ENCODE measurements around the gene RAB40C. TPM values are rescaled to one million over a fixed set of nuclear protein-coding genes. Genes with fewer than 3 reads are reported as not detected.

RAB40C gene
- total RNA-seq, 1 donor from 2014 or later, result 33.1 TPM

DNA sequence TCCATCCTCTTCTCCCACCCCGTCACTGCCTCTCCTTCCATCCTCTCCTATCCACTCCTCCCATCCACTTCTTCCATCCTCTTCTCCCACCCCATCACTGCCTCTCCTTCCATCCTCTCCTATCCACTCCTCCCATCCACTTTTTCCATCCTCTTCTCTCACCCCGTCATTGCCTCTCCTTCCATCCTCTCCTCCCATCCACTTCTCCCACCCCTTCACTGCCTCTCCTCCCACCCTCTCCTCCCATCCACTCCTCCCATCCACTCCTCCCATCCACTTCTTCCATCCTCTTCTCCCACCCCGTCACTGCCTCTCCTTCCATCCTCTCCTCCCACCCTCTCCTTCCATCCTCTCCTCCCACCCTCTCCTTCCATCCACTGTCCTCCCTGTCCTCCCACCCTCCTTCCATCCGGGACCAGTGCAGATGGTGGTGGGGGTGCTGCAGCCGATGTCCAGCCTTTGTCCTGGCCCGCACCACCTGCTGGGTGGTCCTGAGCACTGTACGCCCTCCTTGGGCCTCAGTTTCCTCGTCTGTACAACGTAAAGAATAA lies 42.0 kb downstream of the RAB40C start:
- DNase-seq (ENCODE audit: low spot score), result no peak

DNA sequence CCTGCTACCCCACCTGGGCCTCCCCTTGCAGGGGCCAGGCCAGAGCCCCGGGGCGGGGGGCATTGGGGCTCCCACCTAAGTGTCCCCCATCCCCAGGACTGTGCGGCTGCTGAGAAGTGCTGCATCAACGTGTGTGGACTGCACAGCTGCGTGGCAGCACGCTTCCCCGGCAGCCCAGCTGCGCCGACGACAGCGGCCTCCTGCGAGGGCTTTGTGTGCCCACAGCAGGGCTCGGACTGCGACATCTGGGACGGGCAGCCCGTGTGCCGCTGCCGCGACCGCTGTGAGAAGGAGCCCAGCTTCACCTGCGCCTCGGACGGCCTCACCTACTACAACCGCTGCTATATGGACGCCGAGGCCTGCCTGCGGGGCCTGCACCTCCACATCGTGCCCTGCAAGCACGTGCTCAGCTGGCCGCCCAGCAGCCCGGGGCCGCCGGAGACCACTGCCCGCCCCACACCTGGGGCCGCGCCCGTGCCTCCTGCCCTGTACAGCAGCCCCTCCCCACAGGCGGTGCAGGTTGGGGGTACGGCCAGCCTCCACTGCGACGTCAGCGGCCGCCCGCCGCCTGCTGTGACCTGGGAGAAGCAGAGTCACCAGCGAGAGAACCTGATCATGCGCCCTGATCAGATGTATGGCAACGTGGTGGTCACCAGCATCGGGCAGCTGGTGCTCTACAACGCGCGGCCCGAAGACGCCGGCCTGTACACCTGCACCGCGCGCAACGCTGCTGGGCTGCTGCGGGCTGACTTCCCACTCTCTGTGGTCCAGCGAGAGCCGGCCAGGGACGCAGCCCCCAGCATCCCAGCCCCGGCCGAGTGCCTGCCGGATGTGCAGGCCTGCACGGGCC lies 42.8 kb downstream of the RAB40C start:
- DNase-seq (ENCODE audit: low spot score), result no peak

DNA sequence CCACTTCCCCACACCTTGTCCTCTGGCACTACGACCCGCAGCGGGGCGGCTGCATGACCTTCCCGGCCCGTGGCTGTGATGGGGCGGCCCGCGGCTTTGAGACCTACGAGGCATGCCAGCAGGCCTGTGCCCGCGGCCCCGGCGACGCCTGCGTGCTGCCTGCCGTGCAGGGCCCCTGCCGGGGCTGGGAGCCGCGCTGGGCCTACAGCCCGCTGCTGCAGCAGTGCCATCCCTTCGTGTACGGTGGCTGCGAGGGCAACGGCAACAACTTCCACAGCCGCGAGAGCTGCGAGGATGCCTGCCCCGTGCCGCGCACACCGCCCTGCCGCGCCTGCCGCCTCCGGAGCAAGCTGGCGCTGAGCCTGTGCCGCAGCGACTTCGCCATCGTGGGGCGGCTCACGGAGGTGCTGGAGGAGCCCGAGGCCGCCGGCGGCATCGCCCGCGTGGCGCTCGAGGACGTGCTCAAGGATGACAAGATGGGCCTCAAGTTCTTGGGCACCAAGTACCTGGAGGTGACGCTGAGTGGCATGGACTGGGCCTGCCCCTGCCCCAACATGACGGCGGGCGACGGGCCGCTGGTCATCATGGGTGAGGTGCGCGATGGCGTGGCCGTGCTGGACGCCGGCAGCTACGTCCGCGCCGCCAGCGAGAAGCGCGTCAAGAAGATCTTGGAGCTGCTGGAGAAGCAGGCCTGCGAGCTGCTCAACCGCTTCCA lies 43.6 kb downstream of the RAB40C start:
- DNase-seq (ENCODE audit: low spot score), result no peak

DNA sequence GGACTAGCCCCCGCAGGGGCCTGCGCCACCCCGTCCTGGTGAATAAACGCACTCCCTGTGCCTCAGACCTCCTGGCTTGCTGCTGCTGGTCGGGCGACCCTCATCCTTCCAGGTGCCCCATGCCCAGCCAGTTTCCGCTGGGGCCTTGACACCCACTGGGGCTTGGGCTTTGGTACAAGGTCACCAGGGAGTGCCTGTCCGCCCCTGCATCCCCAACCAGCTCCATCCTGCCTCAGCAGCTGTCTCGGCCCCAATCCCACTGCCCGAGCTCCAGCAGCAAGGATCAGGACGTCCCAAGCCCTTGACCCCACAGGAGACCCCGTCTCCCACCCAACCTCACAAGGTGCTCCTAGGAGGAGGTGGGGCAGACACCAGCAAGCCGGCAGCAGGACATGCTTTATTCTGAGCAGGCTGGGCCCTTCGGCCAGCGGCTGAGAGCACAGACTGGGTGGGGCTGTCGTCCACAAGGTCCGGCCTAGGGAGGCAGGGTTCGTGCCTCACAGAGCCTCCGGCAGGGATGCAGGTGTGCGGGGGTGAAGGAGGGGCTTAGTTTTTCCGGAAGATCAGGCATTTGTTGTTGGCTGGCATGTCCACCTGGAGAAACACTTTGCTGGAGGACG lies 44.3 kb downstream of the RAB40C start:
- no peak for DNase-seq (ENCODE audit: low spot score)

DNA sequence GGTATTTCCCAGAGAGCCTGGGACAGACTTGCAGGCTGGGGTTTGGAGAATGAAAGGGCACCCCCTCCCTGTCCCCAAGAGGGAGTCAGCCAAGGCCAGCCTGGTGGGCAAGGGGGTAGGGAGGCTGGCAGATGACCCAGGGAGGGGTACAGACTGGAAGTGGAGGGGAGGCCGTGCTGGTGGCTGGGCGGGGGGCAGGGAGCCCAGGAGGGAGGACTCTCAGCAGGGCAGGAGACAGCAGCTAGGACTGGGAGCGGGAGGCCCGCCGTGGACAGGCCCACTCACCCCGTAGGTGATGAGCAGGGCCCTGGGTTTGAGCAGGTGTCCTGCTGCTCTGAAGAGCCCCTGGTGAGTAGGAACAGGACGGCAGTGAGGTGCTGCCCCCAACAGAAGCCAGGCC lies 45.1 kb downstream of the RAB40C start:
- no peak for DNase-seq (ENCODE audit: low spot score)

DNA sequence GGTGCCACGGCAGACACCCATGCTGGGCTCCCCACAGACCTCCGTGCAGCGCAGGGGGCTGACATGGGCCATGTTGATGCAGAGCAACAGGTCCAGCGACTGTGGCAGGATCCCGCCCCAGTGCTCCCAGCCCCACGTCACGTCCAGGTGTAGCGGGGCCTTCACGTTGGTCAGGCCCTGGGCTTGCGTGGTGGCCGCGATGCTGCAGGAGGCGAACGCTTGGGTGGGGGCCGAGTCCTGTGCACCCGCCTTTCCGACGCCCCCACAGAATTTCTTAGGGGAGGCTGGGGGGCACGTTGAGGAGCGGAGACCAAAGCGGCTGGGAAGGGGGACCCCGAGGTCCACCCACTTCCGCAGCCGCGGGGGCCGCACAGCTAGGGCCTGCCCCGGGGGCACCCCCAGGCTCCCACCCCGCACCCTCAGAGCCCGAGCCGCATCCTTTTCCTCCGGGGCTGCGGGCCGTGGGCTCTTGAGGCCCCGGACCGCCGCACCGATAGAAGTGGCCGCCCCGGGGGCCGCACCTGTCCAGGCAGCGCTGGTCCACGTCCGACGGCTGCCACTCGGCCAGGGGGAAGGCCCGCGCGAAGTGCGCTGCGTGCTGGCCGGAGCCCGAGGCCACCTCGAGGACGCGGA lies 45.8 kb downstream of the RAB40C start:
- no peak for DNase-seq (ENCODE audit: low spot score)

DNA sequence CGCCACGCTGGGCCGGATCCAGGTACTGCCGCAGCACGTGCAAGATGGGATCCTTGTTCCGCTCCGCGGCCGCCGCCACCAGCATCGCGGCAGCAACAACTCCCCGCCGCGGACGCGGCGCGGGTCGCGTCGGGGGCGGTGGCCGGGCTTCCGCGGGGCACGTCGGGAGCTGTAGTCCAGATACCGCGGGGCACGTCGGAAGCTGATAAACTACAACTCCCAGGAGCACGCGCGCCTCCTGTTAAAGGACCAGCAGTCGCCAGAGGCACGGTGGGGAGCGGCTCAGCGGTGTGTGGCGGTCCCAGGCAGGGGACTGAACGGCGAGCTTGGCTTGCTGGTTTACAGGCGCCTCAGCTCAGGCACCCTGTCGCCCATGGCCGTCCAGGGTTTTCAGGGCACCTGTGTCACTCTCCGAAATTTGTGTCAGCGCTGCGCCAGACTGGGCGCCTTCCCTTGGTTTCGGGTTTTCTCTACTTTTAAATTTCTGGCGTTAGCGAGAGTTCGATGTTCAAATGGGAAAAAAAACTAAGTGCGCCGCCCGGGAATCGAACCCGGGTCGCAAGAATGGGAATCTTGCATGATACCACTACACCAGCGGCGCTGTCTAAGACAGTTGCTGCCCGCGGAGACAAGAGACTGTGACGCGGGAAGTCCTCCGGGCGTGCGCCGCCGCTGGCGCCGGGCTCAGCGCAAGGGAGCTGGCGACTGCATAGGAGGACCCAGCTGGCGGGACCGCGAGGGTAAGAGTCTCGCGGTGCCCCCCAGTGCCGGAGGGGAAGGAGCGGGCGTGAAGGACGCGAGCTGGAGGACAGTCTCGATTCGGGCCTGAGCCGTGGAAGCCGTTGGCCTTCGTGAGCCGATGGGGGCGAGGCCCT lies 46.6 kb downstream of the RAB40C start, which contains the start of gene METTL26:
METTL26 (minus strand) TSS at position 100 of the 875 bp plus-strand sequence; CDS start at position 85, 15 bp downstream.
- peak; percentile 96 for DNase-seq (ENCODE audit: low spot score)

DNA sequence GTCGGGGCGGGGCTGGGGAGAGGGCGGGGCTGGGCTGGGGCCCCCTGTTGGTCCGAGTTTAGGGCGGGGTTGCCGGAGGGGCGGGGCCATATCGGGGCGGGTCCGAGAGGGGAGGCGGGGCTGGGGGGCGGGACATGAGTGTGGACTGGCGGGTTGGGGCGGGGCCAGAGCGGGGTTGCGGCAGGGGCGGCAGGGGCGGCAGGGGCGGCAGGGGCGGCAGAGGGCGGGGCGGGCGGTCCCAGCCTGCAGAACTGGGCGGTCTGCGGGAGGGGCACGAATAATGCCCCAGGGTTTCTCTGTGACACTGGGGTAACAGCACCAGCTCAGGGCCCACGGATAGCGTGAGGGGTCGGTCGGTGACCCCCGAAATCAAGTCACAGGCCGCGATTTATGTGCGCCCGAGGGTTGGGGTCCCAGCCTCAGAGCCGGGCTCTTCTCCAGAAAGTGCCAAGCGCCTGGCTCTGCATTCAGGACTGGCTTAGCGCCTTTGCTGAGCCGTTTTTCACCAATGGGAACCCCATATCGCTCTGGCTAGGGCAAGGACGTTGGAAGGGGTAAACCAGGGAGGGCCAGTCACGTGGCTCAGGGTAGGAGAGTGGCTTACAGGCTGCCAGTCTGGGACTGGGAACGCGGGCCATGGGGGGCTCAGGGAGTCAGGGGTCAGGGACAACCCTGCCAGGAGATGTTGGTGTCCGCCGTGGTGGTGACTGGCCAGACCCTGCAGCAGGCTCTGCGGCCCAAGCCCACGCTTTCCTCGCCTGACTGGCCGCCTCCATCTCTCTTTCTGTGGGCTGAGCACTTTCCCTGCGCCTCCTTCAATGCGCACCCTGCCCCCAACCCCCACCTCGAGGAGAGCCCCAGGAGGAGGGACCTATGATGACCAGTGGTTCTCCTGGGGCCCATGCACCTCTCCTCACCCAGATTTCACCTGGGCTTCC lies 47.5 kb downstream of the RAB40C start:
- peak; percentile 92 for DNase-seq (ENCODE audit: low spot score)

DNA sequence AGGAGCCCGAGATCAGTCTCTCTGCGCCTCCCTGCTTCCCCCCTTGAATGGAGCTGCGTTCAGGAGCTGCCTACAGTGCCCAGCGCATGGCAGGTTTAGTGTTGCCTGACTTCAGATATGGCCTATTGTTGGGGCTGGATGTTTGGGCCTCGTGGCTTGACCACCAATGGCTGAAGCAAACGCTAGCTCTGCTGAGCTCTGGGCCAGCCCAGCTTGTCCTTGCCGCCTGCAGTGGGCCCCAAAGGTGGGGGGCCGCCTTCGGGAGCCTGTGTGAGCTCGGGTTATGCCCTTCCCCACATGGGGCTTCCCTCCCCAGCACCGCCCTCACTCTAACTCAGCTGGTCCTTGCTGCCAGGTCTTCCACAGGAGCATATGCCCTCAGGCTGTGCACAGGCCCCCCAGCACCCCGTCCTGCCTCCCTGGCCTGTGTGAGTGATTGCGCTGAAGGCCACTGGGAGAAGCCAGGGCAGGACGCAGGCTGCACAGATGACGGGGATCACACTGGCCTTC lies 48.2 kb downstream of the RAB40C start:
- no peak for DNase-seq (ENCODE audit: low spot score)

DNA sequence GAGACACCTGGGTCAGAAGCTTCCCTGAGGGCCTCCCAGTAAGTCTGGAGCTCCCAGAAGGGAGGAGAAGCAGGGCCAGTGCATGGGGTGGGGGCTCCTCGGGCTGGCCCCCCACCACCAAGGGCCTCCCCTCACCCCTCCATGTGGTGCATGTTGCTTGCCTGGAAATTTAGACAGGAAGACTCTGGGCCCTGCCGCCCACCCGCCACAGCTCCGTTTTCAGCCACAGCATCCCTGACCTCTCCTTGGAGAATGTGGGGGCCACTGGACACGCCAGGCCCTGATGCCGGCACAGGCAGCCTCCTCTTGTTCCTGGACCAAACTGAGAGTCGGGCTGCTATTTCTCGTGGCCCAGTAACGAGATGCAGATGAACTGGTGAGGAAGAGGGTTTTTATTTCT lies 49.0 kb downstream of the RAB40C start:
- DNase-seq (ENCODE audit: low spot score), result no peak

DNA sequence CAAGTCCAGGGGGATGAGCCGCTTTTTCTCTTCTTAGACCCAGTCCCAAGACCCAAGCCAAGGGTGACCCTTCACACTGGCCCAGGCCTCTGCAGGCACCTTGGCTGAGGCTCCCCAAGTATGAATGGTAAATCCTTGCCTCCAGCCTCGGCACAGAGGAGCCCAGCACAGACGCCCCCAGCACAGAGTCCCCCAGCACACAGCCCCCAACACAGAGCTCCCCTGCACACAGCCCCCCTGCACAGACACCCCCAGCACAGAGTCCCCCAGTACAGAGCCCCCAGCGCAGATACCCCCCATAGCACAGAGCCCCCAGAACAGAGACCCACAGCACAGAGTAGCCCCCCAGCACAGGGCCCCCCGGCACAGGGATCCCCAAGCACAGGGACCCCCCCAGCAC lies 50.7 kb downstream of the RAB40C start:
- DNase-seq (ENCODE audit: low spot score), result no peak

DNA sequence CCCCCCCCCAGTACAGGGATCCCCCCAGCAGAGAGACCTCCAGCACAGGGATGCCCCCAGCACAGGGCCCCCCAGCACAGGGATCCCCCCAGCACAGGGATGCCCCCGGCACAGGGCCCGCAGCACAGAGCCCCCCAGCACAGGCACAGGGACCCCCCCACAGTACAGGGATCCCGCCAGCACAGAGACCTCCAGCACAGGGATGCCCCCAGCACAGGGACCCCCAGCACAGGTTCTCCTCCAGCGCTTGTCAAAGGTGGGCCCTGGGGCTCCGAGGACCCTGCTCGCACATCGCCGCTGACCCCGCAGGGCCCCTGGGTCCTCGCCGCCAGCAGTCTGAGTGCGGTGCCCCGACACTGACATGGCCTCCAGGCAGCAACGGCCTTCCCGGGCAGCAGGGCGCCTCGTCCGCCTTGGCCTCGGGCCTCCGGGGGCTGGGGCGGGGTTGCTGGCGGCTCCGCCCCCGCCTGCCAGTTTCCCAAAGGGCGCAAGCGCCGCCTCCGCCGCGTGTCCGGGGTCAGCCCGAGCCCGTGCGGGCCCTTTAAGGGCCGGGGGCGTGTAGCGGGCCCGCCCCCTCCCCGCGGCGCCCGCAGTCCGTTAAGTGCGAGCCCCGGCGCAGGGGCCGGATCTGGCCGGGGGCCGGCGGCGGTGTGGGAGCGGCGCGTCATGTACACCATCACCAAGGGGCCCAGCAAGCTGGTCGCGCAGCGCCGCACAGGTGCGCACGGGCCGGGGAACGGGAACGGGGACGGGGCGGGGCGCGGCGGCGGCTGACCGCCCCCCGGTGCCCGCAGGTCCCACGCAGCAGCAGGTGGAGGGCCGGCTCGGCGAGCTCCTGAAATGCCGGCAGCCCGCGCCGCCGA lies 51.7 kb downstream of the RAB40C start, which contains the start of gene MCRIP2:
MCRIP2 (plus strand) TSS at position 503 of the 863 bp plus-strand sequence; CDS start at position 667, 164 bp downstream.
- peak; percentile 83 for DNase-seq (ENCODE audit: low spot score)

DNA sequence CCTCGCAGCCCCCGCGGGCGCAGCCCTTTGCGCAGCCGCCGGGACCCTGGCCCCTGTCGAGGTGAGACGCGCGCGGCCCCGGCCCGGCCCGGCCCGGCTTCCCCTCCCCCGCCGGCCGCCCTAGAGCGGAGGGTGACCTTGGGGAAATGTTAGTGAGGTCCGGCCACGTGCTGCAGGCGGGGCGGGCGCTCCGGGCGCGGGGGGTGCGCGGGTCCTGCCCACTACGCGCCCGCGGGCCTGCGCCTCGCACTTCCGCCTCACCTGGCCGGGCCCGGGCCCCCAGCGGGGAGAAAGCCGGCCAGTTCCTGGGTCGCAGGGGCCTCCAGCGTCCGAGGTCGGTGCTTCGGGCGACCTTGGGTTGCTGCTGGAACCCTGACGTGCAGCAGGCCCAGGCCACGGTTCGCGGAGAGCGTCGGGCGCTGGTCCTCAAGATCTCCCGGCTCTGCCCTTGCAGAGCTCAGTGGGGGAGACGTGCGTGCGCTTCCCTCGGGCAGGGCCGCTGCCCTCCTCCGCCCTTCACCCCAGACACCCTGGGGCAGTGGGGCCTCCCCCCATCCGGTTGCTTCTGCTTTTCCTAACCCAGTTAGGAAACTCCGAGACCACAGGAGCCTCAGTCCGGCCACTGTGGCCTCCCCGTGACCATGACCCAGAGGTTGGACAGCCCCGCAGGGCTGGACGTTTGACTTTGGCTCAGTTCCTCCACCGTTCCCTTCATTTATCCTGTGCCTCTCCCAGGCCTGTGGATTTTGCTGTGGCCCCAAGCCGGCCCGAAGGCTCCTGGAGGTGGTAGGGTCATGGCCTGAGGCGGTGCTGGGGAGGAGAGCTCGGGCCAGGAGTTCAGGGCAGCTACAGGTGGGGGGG lies 52.6 kb downstream of the RAB40C start:
- DNase-seq (ENCODE audit: low spot score), result peak; percentile 61

DNA sequence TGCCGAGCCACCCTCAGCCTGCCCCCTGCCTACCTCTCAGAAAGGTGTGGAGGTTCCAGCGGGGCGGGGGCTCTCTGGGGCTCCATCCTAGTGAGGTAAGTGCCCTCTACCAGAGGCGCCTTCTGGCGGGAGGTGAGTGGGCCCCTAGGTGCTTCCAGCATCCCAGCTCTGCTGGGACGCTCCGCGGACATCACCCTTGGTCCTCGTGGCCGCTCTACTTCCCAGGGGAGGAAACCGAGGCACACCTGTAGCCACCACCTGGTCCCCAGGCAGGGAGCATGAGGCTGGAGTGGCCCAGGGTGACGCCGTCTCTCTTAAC lies 53.1 kb downstream of the RAB40C start:
- DNase-seq (ENCODE audit: low spot score), result no peak

DNA sequence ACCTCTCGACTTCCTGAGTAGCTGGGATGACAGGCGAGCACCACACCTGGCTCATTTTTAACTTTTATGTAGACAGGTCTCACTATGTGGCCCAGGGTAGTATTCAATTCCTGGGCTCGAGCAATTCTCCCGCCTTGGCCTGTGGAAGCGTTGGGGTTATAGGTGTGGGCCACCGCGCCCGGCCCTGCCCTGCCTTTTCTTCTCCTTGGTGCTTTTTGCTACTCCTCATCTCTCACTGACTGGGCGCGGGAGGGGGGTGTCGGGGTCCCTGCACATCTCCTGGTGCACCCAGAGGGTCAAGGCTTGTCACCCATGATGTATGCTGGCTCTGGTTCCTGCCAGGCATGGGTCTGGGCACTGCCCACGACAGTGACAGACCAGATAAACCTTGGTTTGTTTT lies 54.7 kb downstream of the RAB40C start:
- DNase-seq (ENCODE audit: low spot score), result no peak

DNA sequence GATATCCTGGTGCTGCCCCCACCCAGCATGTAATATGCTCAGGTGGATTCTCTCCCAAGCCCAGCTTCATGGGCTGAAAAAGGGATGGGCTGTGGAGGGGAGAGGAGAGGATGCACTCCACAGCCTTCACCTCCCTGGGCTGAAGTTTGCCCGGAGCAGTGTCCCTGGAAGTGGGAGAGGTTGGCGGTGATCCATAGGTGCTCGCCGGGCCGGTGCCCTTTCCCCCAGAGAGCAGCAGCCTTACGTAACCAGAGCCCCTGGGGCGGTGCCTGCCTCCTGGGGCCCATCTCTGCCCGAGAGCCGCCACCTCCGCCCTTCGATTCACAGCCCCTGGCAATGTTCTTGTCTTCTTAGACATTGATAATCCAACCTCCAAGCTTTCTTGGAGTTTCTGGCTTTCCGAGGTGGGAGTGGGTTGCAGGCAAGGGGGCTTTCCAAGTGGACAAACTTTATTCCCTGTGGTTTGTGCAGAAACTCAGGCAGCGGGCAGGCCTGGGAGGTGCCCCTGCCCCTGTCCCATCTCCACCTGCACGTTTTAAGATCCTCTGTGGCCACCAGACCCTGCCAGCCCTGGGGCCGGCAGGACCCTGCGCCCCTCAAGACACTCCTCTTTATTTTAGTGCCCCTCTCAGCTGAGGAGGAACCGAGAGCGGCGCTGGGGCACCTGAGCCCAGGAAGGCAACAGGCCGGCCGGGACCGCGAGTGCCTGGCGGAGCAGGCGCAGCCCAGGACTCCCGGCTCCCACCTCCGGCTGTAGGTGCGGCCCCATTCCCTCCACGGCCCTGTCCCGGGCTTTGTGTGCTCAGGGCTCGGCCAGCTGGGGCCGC lies 56.2 kb downstream of the RAB40C start:
- DNase-seq (ENCODE audit: low spot score), result no peak
